ENCODE data around the gene PLXNA1.

PLXNA1 gene

DNA sequence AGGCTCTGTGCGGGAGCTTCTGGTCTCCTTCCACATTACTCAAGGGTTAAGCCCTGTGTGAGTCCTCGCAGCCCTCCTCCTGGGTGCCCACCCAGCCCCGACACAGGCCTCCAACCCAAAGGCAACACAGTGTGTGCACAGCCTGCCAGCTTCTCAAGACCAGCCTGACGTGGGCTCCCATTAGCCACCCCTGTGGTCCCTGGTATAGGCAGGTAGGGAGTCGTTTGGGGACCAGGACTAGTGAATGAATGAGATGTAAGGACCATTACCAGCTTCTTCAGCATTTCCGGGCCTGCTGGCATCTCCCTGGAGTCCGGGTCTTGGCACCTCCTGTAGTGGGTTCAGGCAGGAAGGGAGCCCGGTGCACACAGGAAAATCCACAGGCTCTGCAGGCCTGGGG, 20.2 kb upstream of the PLXNA1 start:
- TF ChIP-seq ZFP3 (CRISPR knock-in tag; IDR thresholded peaks at IDR 0.05) (no peak), SNAI2 (CRISPR knock-in tag; IDR thresholded peaks at IDR 0.05) (no peak), RARB (CRISPR knock-in tag; IDR thresholded peaks at IDR 0.05) (no peak), ZC3H10 (CRISPR knock-in tag; IDR thresholded peaks at IDR 0.05) (no peak), TOX (CRISPR knock-in tag; IDR thresholded peaks at IDR 0.05; ENCODE audit: borderline replicate concordance) (no peak)
- ATAC-seq = no peak

DNA sequence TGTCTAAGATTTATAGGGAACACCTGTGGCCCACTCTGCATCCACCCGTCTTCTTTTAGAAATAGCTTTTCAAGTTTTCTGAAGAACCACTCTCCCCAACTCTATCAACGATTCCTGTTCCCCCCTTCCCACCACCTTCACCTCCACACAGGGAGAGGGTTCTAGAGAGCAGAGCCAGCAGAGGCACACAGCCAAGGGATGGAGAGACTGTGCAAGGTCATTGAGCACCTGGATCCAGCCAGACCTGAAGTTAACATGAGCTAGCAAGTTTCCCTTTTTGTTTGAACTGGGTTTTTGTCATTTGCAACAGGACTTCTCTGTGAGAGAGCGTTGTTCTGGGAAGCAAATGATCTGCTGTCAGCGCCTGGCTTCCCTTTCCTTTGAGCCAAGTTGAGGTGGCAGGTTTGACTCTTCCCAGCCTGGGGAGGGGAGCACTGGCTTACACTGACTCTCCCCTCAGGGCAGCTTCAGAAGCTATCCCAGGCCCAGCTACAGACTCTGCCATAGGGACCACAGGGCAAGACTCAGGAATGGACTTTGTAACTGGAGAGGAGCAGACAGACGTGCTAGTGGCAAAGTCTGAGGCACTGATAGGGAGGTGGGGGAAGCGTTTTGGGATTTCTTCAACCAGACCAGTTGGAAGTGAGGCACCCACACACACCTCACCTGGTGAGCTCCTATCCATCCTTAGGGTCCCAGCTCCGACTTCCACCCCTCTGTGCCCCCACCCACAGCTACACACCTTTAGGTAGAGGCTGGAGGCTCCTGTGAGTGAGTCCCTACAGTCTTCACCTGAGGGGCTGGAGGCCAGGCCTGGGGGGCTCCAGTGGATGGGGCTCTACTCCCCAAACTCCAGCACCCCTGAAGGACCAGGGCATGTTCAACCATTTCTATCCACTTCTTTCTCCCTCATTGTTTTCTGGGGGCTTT, 19.4 kb upstream of the PLXNA1 start:
- TF ChIP-seq, protein P1, sequence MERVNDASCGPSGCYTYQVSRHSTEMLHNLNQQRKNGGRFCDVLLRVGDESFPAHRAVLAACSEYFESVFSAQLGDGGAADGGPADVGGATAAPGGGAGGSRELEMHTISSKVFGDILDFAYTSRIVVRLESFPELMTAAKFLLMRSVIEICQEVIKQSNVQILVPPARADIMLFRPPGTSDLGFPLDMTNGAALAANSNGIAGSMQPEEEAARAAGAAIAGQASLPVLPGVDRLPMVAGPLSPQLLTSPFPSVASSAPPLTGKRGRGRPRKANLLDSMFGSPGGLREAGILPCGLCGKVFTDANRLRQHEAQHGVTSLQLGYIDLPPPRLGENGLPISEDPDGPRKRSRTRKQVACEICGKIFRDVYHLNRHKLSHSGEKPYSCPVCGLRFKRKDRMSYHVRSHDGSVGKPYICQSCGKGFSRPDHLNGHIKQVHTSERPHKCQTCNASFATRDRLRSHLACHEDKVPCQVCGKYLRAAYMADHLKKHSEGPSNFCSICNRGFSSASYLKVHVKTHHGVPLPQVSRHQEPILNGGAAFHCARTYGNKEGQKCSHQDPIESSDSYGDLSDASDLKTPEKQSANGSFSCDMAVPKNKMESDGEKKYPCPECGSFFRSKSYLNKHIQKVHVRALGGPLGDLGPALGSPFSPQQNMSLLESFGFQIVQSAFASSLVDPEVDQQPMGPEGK (CRISPR knock-in tag; IDR thresholded peaks at IDR 0.05; ENCODE audit: borderline replicate concordance) = no peak
- TF ChIP-seq ARNTL (CRISPR knock-in tag; IDR thresholded peaks at IDR 0.05; ENCODE audit: borderline replicate concordance, low read depth) (no peak), ZNF565 (CRISPR knock-in tag; conservative IDR thresholded peaks at IDR 0.05; ENCODE audit: low read depth) (no peak), ZNF70 (CRISPR knock-in tag; IDR thresholded peaks at IDR 0.05) (no peak), CSDC2 (CRISPR knock-in tag; IDR thresholded peaks at IDR 0.05) (no peak), OSR1 (CRISPR knock-in tag; IDR thresholded peaks at IDR 0.05) (no peak), ISL1 (CRISPR knock-in tag; IDR thresholded peaks at IDR 0.05) (no peak), SNAI2 (CRISPR knock-in tag; IDR thresholded peaks at IDR 0.05) (no peak), ESRRG (CRISPR knock-in tag; IDR thresholded peaks at IDR 0.05) (no peak), ZFP3 (CRISPR knock-in tag; IDR thresholded peaks at IDR 0.05) (no peak), GLIS3 (CRISPR knock-in tag; IDR thresholded peaks at IDR 0.05) (no peak), ZNF8 (CRISPR knock-in tag; IDR thresholded peaks at IDR 0.05) (no peak), ZFP30 (CRISPR knock-in tag; IDR thresholded peaks at IDR 0.05) (no peak), PPARA (CRISPR knock-in tag; IDR thresholded peaks at IDR 0.05; ENCODE audit: borderline replicate concordance) (no peak), TOX (CRISPR knock-in tag; IDR thresholded peaks at IDR 0.05; ENCODE audit: borderline replicate concordance) (no peak)
- TF ChIP-seq, protein P2, sequence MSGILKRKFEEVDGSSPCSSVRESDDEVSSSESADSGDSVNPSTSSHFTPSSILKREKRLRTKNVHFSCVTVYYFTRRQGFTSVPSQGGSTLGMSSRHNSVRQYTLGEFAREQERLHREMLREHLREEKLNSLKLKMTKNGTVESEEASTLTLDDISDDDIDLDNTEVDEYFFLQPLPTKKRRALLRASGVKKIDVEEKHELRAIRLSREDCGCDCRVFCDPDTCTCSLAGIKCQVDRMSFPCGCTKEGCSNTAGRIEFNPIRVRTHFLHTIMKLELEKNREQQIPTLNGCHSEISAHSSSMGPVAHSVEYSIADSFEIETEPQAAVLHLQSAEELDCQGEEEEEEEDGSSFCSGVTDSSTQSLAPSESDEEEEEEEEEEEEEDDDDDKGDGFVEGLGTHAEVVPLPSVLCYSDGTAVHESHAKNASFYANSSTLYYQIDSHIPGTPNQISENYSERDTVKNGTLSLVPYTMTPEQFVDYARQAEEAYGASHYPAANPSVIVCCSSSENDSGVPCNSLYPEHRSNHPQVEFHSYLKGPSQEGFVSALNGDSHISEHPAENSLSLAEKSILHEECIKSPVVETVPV (CRISPR knock-in tag; IDR thresholded peaks at IDR 0.05) = no peak
- TF ChIP-seq, protein P3, sequence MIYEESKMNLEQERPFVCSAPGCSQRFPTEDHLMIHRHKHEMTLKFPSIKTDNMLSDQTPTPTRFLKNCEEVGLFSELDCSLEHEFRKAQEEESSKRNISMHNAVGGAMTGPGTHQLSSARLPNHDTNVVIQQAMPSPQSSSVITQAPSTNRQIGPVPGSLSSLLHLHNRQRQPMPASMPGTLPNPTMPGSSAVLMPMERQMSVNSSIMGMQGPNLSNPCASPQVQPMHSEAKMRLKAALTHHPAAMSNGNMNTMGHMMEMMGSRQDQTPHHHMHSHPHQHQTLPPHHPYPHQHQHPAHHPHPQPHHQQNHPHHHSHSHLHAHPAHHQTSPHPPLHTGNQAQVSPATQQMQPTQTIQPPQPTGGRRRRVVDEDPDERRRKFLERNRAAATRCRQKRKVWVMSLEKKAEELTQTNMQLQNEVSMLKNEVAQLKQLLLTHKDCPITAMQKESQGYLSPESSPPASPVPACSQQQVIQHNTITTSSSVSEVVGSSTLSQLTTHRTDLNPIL (CRISPR knock-in tag; IDR thresholded peaks at IDR 0.05; ENCODE audit: low read depth) = no peak
- TF ChIP-seq, protein P4, sequence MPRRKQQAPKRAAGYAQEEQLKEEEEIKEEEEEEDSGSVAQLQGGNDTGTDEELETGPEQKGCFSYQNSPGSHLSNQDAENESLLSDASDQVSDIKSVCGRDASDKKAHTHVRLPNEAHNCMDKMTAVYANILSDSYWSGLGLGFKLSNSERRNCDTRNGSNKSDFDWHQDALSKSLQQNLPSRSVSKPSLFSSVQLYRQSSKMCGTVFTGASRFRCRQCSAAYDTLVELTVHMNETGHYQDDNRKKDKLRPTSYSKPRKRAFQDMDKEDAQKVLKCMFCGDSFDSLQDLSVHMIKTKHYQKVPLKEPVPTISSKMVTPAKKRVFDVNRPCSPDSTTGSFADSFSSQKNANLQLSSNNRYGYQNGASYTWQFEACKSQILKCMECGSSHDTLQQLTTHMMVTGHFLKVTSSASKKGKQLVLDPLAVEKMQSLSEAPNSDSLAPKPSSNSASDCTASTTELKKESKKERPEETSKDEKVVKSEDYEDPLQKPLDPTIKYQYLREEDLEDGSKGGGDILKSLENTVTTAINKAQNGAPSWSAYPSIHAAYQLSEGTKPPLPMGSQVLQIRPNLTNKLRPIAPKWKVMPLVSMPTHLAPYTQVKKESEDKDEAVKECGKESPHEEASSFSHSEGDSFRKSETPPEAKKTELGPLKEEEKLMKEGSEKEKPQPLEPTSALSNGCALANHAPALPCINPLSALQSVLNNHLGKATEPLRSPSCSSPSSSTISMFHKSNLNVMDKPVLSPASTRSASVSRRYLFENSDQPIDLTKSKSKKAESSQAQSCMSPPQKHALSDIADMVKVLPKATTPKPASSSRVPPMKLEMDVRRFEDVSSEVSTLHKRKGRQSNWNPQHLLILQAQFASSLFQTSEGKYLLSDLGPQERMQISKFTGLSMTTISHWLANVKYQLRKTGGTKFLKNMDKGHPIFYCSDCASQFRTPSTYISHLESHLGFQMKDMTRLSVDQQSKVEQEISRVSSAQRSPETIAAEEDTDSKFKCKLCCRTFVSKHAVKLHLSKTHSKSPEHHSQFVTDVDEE (CRISPR knock-in tag; IDR thresholded peaks at IDR 0.05) = no peak
- no peak for ATAC-seq

DNA sequence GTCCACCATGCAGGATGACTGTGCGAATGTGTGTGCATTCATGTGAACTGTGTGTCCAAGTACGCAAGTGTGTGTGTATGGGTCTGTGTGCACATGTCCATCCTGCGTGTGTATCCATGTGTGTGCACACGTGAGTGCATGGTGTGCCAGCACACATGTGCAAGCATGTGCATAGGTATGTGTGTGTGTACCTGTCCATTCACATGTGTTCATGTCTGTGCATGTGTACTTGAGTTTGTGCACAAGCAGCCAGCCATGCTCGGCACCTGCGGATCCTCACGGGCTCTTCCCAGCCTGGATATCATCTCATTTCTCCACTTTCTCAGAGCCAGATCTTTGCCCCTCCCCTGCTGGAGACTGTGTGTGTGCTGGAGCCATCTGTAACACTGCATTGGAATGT, 18.7 kb upstream of the PLXNA1 start:
- no peak for ATAC-seq
- TF ChIP-seq, protein P3 (CRISPR knock-in tag; IDR thresholded peaks at IDR 0.05; ENCODE audit: low read depth) = no peak
- TF ChIP-seq, protein P4 (CRISPR knock-in tag; IDR thresholded peaks at IDR 0.05) = no peak
- TF ChIP-seq PPARA (CRISPR knock-in tag; IDR thresholded peaks at IDR 0.05; ENCODE audit: borderline replicate concordance) (no peak), TCF4 (CRISPR knock-in tag; IDR thresholded peaks at IDR 0.05; ENCODE audit: borderline replicate concordance) (no peak), ZNF565 (CRISPR knock-in tag; conservative IDR thresholded peaks at IDR 0.05; ENCODE audit: low read depth) (no peak), ZFP30 (CRISPR knock-in tag; IDR thresholded peaks at IDR 0.05) (no peak), ZFP3 (CRISPR knock-in tag; IDR thresholded peaks at IDR 0.05) (no peak), RARB (CRISPR knock-in tag; IDR thresholded peaks at IDR 0.05) (no peak), ZNF8 (CRISPR knock-in tag; IDR thresholded peaks at IDR 0.05) (no peak), ZNF70 (CRISPR knock-in tag; IDR thresholded peaks at IDR 0.05) (no peak), TOX (CRISPR knock-in tag; IDR thresholded peaks at IDR 0.05; ENCODE audit: borderline replicate concordance) (no peak), OSR1 (CRISPR knock-in tag; IDR thresholded peaks at IDR 0.05) (no peak)
- TF ChIP-seq, protein P1 (CRISPR knock-in tag; IDR thresholded peaks at IDR 0.05; ENCODE audit: borderline replicate concordance) = no peak
